GM19372 (cell line): Measurements from ENCODE around the gene NAALADL2.

Experiments
- ATAC-seq: cut with Tn5 transposase; IDR thresholded peaks from one replicate; pipeline ENCODE4 v1.9.1; 2021; ENCODE audit warnings: mild to moderate bottlenecking, low read depth, moderate library complexity; ENCODE audit not compliant: unreplicated experiment

Gene NAALADL2

GRCh38 chr3:175192536-175192935 lies 333.4 kb downstream of the NAALADL2 start:
- ATAC-seq: no peak

- no peak for ATAC-seq
These were observed 334.8 kb downstream of the NAALADL2 start for GRCh38 chr3:175193815-175194518.

- ATAC-seq: no peak
These were observed 340.1 kb downstream of the NAALADL2 start for GRCh38 chr3:175198991-175199783.

- ATAC-seq: no peak
These were observed 340.8 kb downstream of the NAALADL2 start for GRCh38 chr3:175199961-175200360.

GRCh38 chr3:175200391-175201095 lies 341.4 kb downstream of the NAALADL2 start:
- ATAC-seq: no peak

- no peak for ATAC-seq
These were observed 348.2 kb downstream of the NAALADL2 start for GRCh38 chr3:175207361-175207760.

- no peak for ATAC-seq
These were observed 349.2 kb downstream of the NAALADL2 start for GRCh38 chr3:175208326-175208725.

GRCh38 chr3:175211466-175211865 lies 352.3 kb downstream of the NAALADL2 start:
- no peak for ATAC-seq

GRCh38 chr3:175212896-175213295 lies 353.8 kb downstream of the NAALADL2 start:
- no peak for ATAC-seq

- ATAC-seq: no peak
These were observed 355.1 kb downstream of the NAALADL2 start for GRCh38 chr3:175214216-175214615.

- ATAC-seq: no peak
These were observed 356.7 kb downstream of the NAALADL2 start for GRCh38 chr3:175215833-175216232.

- ATAC-seq: no peak
These were observed 363.2 kb downstream of the NAALADL2 start for GRCh38 chr3:175222356-175222755.

GRCh38 chr3:175224051-175224450 lies 364.9 kb downstream of the NAALADL2 start:
- no peak for ATAC-seq

GRCh38 chr3:175226444-175226843 lies 367.3 kb downstream of the NAALADL2 start:
- no peak for ATAC-seq

- ATAC-seq: no peak
These were observed 368.0 kb downstream of the NAALADL2 start for GRCh38 chr3:175227126-175227525.

GRCh38 chr3:175233957-175234940 lies 375.1 kb downstream of the NAALADL2 start:
- ATAC-seq: no peak

GRCh38 chr3:175238801-175239200 lies 379.7 kb downstream of the NAALADL2 start:
- no peak for ATAC-seq

- ATAC-seq: no peak
These were observed 381.8 kb downstream of the NAALADL2 start for GRCh38 chr3:175240921-175241320.

GRCh38 chr3:175242243-175242642 lies 383.1 kb downstream of the NAALADL2 start:
- no peak for ATAC-seq

- ATAC-seq: no peak
These were observed 387.1 kb downstream of the NAALADL2 start for GRCh38 chr3:175246234-175246633.
